ENCODE measurements around the gene GMIP.
A peak's percentile ranks its signal among the peaks of the same experiment; 100 is the strongest.
"Not testable (repeated sequence)": the region's sequence is repeated elsewhere in the genome, so short reads cannot be mapped to it uniquely, and the experiment has no call there.

Gene GMIP

GRCh38 chr19:19643158-19644053 is at the start of gene GMIP:
Gene GMIP, minus strand, starts transcription at chr19:19643657. Its CDS starts 128 bp downstream, at chr19:19643529.
- peak; percentile 71 to 80 (median 77) for DNase-seq (ENCODE audit: low read depth in 3 of 3)

- DNase-seq (ENCODE audit: low read depth in 3 of 3) = no peak
Observed at GRCh38 chr19:19691683-19692082, 48.2 kb upstream of the GMIP start.

- not testable (repeated sequence) for DNase-seq (ENCODE audit: low read depth in 3 of 3)
Observed at GRCh38 chr19:19689023-19689422, 45.6 kb upstream of the GMIP start.

GRCh38 chr19:19687090-19687489 is 43.6 kb upstream of the GMIP start:
- DNase-seq (ENCODE audit: low read depth in 3 of 3) = no peak

DNA sequence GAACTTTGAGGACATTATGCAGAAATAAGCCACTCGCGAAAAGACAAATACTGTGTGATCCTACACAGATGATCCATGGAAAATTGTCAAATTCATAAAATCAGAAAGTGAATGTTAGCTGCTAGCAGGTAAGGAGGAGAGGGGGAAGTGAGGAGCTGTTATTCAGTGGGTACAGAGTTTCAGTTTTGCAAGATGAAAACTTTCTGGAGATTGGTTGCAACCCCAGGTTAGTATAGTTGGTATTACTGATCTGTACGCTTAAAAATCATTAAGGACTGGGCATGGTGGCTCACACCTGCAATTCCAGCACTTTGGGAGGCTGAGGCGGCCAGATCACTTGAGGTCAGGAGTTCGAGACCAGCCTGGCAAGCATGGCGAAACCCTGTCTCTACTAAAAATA is 43.1 kb upstream of the GMIP start:
- DNase-seq (ENCODE audit: low read depth in 3 of 3) = no peak

DNA sequence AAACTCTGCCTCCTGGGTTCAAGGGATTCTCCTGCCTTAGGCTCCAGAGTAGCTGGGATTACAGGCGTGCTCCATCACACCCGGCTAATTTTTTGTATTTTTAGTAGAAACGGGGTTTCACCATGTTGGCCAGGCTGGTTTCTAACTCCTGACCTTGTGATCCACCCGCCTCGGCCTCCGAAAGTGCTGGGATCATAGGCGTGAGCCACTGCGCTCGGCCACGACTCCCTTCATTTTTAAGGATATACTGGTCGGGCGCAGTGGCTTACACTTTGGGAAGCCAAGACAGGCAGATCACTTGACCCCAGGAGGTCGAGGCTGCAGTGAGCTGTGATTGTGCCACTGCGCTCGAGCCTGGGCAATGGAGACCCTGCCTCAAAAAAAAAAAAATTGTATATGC is 42.7 kb upstream of the GMIP start:
- not testable (repeated sequence) for DNase-seq (ENCODE audit: low read depth in 3 of 3)

- DNase-seq (ENCODE audit: low read depth in 3 of 3) = no peak
Observed at GRCh38 chr19:19679176-19680073, 36.0 kb upstream of the GMIP start.

GRCh38 chr19:19677579-19677978 is 34.1 kb upstream of the GMIP start:
- no peak for DNase-seq (ENCODE audit: low read depth in 3 of 3)

- DNase-seq (ENCODE audit: low read depth in 3 of 3) = no peak
Observed at GRCh38 chr19:19674315-19674714, 30.9 kb upstream of the GMIP start.

DNA sequence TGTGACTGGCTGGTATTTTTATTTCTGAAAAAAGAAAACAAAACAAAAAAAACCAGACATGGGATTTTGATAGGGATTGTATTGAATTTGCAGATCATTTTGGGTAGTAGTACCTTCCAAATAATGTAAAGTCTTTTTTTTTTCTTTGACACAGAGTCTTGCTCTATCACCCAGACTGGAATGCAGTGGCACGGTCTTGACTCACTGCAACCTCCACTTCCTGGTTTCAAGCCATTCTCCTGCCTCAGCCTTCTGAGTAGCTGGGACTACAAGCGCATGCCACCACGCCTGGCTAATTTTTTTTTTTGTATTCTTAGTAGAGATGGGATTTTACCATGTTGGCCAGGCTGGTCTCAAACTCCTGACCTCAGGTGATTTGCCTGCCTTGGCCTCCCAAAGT is 29.4 kb upstream of the GMIP start:
- no peak for DNase-seq (ENCODE audit: low read depth in 3 of 3)

DNA sequence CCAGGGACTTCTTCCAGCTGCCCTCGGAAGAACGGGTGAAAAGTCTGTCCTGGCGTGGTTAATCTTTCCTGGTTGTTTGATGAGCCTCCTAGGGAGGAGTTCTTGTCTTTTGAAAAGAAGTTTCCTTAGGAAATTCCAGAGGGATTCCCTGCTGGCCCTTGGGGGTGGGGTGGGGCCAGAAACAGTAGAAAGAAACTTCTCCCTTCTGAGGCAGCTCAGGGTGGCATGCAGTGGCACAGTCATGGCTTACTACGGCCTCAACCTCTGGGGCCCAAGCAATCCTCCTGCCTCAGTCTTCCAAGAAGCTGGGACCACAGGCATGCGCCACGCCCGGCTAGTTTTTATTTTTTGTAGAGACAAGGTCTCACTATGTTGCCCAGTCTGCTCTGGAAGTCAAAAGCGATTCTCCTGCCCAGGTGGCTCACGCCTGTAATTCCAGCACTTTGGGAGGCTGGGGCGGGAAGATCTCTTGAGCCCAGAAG is 26.7 kb upstream of the GMIP start:
- no peak for DNase-seq (ENCODE audit: low read depth in 3 of 3)

DNA sequence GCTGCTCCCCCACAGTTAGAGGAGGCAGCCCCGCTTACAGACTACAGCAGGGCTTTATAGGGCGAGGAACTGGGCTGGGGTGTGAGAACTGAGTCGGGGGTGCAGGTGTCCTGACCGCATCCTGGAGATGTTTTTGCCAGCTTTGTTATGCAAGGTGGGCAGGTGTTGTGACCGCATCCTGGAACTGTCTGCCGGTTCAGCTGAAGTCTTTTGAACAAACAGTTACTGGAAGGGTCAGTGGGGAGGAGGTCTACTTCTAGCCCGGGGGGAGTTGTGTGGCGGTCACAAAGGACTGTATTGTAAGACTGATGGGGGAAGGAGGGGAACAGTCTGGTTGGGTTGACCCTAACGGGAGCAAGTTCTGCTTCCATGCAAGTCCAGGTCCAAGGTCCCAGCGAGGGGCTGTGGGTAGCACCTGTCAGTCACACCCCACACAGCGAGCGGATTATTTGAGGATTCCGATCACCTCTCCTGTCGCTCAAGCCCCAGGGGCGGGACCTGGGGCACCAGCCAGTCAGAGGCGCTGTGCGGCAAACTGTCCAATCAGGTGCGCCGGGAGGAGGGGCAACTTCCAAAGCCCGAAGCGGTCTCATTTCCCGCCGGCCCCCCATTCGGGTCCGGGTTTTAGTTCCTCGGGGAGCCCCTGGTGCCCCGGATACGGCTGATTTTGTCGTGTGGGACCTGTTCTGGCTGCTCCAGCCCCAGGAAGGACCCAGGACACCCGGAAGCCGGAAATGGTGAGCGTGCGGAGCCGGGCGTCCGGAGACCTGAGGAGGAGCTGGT is 25.0 kb upstream of the GMIP start, which contains the start of gene ZNF101:
ZNF101 (plus strand) TSS at position 610 of the 783 bp plus-strand sequence; CDS start at position 735, 125 bp downstream.
- peak; percentile 87 to 88 (median 87) for DNase-seq (ENCODE audit: low read depth in 3 of 3)

- DNase-seq (ENCODE audit: low read depth in 3 of 3) = not testable (repeated sequence)
Observed at GRCh38 chr19:19665420-19665948, 22.0 kb upstream of the GMIP start.

- DNase-seq (ENCODE audit: low read depth in 3 of 3) = peak; percentile 82 to 90 (median 86)
Observed at GRCh38 chr19:19663256-19664120, 20.0 kb upstream of the GMIP start, which contains the start of gene ATP13A1. Gene ATP13A1, minus strand, starts transcription at chr19:19663676. Its CDS starts 10 bp downstream, at chr19:19663666.

GRCh38 chr19:19662871-19663255 is 19.4 kb upstream of the GMIP start:
- DNase-seq (ENCODE audit: low read depth in 3 of 3) = no peak

DNA sequence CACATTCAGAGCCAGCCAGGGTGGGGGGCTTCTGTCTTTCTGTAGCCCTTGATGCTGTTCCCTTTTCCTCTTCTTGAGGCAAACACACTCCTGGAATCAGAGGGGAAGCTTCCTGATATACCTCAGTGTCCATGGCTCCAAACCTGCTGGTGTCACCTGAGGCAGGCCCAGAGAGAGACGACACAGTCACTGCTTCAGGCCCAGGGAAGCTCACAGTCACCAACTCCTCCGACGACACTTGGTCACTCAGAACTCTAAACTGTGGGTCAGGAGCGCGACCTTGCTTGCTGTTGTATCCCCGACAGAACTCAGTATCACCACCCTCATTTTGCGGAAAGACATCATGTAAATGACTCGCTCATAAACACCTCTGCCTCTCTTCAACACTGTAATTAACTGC is 18.9 kb upstream of the GMIP start:
- DNase-seq (ENCODE audit: low read depth in 3 of 3) = no peak

DNA sequence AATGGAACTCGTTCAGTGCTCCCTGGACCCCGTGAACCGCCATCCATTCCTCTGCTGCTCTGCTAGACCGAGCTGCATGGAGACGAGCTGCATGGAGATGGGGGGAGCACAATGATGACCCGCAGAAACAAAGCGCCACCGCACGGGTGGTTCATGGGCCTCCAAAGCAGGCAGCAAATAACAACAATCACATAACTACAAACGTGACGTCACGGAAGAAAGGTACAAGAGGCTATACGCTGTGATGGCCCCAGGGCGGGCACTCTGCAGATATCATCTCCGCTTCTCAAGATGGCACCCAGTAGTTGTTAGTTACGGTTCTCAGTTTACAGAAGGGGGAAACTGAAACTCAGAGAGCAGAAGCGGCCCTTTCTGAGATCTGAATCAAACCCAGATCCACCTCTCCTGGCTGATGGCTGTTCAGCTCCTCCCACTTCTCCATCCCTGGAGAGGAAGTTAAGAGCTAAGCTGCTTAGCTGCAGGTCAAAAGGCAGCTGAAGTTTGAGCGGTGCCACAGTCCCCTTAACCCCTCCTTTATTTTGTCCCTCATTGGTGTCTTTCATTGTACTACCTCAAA is 18.3 kb upstream of the GMIP start:
- DNase-seq (ENCODE audit: low read depth in 3 of 3) = no peak

- DNase-seq (ENCODE audit: low read depth in 3 of 3) = no peak
Observed at GRCh38 chr19:19661141-19661674, 17.8 kb upstream of the GMIP start.

- no peak for DNase-seq (ENCODE audit: low read depth in 3 of 3)
Observed at GRCh38 chr19:19659646-19660245, 16.3 kb upstream of the GMIP start.
